CD4-positive, CD25-positive, alpha-beta regulatory T cell (primary cell): ENCODE results near the gene LMLN. TPM values are rescaled to one million over a fixed set of nuclear protein-coding genes. Genes with fewer than 3 reads are reported as not detected.
"Not testable (repeated sequence)": the region's sequence is repeated elsewhere in the genome, so short reads cannot be mapped to it uniquely, and the experiment has no call there.

ENCODE experiments used
- ATAC-seq, 2 donors: fragments of 150-1000 bp; cut with Tn5 transposase; one replicate each; pipeline ENCODE4 v1.10.0; 2021; ENCODE audit warnings: low read depth in 2 of 2, moderate number of reproducible peaks in 2 of 2, moderate library complexity in 1 of 2
- DNase-seq, 3 donors: peaks; one replicate each; pipeline versions ENCODE4 v3.0.0 to v3.0.0-alpha.2; 2012 to 2022; ENCODE audit warnings: mixed read lengths in 1 of 3
- H3K27ac ChIP-seq: one replicate; pipeline ENCODE4 v1.7.0; 2013; ENCODE audit warnings: mild to moderate bottlenecking, low read length; ENCODE audit not compliant: insufficient read depth, poor library complexity, severe bottlenecking
- H3K27me3 ChIP-seq: one replicate; pipeline ENCODE4 v1.7.0; 2013; ENCODE audit warnings: low read length; ENCODE audit not compliant: control insufficient read depth, insufficient read depth
- H3K36me3 ChIP-seq: one replicate; pipeline ENCODE4 v1.7.0; 2013; ENCODE audit warnings: mild to moderate bottlenecking, low read length, moderate library complexity; ENCODE audit not compliant: control insufficient read depth, insufficient read depth
- H3K4me1 ChIP-seq: 2 replicates; pipeline ENCODE4 v1.7.0; 2013; ENCODE audit warnings: mild to moderate bottlenecking, low read length; ENCODE audit not compliant: insufficient read depth, control insufficient read depth, poor library complexity, severe bottlenecking
- H3K4me3 ChIP-seq: one replicate; pipeline ENCODE4 v1.7.0; 2013; ENCODE audit warnings: low read depth, mild to moderate bottlenecking, low read length, moderate library complexity
- H3K9me3 ChIP-seq, 2 experiments: 1 replicate in 1 of 2; 2 replicates in 1 of 2; pipeline ENCODE4 v1.7.0; 2013; ENCODE audit warnings: low read length in 2 of 2, mild to moderate bottlenecking in 1 of 2, moderate library complexity in 1 of 2; ENCODE audit not compliant: control insufficient read depth in 2 of 2
- H3K27ac Mint-ChIP-seq, 3 donors: one replicate each; pipeline ENCODE4 v1.8.0; 2020 to 2022; ENCODE audit warnings: mild to moderate bottlenecking in 3 of 3, mixed read lengths in 3 of 3, moderate library complexity in 2 of 3
- H3K27me3 Mint-ChIP-seq: one replicate; pipeline ENCODE4 v1.8.0; 2022; ENCODE audit warnings: mild to moderate bottlenecking, mixed read lengths
- H3K36me3 Mint-ChIP-seq: one replicate; pipeline ENCODE4 v1.8.0; 2020; ENCODE audit warnings: mixed read lengths
- H3K4me1 Mint-ChIP-seq, 4 donors: one replicate each; pipeline ENCODE4 v1.8.0; 2020 to 2022; ENCODE audit warnings: mixed read lengths in 4 of 4, mild to moderate bottlenecking in 1 of 4
- H3K4me3 Mint-ChIP-seq, 4 donors: one replicate each; pipeline ENCODE4 v1.8.0; 2020 to 2022; ENCODE audit warnings: mild to moderate bottlenecking in 4 of 4, mixed read lengths in 4 of 4, moderate library complexity in 3 of 4
- H3K9me3 Mint-ChIP-seq, 7 donors: one replicate each; pipeline ENCODE4 v1.8.0; 2020 to 2022; ENCODE audit warnings: mixed read lengths in 7 of 7, mild to moderate bottlenecking in 3 of 7, moderate library complexity in 2 of 7
- polyA plus RNA-seq, 4 donors: library from polyadenylated mRNA; unstranded; fragments of 300-500 nt; fragmentation: Illumina TruSeq; gene quantifications; one replicate each; pipeline ENCODE4 v1.2.3, GENCODE V29; 2021
- total RNA-seq: library from RNA; stranded (reverse); gene quantifications from one replicate; pipeline ENCODE4 v1.2.3, GENCODE V29; 2022

LMLN gene
- total and polyA plus RNA-seq, 5 donors from 2014 or later, result 0.57 to 2.5 (median 1.8) TPM

DNA sequence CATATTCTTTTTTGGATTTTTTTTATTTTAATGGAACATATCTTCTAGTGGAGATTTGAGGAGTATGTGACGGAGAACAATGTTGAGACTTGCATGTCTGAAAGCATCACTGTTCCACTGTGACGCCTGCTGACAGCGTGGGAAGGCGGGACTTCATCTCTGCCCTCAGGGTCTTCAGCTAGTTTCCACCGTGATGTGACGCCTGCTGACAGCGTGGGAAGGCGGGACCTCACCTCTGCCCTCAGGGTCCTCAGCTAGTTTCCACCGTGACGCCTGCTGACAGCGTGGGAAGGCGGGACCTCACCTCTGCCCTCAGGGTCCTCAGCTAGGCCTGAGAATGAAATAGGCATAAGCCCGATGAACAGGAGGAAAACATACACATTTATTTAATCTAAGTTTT lies 70.7 kb downstream of the LMLN start:
- H3K4me1 Mint-ChIP-seq, result no peaks in the 10 kb centered on the region
- no peak for ATAC-seq

DNA sequence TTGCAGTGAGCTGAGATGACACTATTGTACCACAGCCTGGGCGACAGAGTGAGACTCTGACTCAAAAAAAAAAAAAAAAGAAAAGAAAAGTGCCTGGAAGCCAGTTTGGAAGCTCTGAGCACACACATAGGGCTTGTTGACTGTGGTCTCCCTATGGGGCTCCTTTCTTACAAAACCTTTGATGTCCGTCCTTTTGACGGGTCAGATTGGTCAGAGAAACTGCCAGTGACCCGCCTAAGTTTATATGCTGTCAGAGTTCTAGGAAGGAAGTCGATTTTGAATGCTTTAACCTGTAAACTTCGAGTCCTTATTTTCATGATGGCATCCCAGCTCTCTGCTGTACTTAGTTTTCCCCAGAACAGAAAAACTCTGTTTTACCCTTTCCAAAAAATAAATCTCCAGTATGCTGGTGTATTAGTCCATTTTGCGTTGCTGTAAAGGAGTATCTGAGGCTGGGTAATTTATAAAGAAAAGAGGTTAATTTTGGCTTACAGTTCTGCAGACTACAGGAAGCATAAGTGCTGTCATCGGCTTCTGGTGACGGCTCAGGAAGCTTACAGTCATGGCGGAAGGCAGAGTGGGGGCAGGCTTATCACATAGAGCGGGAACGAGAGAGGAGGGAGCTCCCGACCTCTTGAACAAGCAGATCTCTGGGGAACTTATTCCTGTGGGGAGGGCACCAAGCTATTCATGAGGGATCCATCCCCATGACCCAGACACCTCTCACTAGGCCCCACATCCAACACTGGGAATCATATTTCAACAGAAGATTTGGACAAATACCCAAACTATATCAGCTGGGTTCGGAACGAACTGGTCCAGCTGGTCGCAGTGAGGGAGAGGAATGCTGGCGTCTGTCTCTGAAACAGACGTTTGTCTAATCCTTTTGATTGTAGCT lies 72.3 kb downstream of the LMLN start:
- DNase-seq (no peak), ATAC-seq (no peak)
- no peaks in the 10 kb centered on the region for H3K4me1 ChIP-seq
- H3K4me3 Mint-ChIP-seq, result no peak overlapping the region
- H3K36me3 ChIP-seq, result no peaks in the 10 kb centered on the region
- H3K27ac Mint-ChIP-seq, result no peak overlapping the region
- H3K27me3 Mint-ChIP-seq, result no peaks in the 10 kb centered on the region
- H3K27me3 ChIP-seq, result no peaks in the 10 kb centered on the region
- H3K9me3 Mint-ChIP-seq, result no peaks in the 10 kb centered on the region
- H3K36me3 Mint-ChIP-seq, result peaks cover 7% of the 10 kb centered on the region
- H3K4me3 ChIP-seq, result no peak overlapping the region
- H3K4me1 Mint-ChIP-seq, result no peaks in the 10 kb centered on the region
- H3K27ac ChIP-seq, result no peak overlapping the region
- no peaks in the 10 kb centered on the region for H3K9me3 ChIP-seq

More for the DNA sequence above, 70.7 kb downstream of the LMLN start:
- Mint-ChIP-seq H3K36me3 (peaks cover 16% of the 10 kb centered on the region), H3K27ac (no peak overlapping the region), H3K27me3 (no peaks in the 10 kb centered on the region), H3K9me3 (no peaks in the 10 kb centered on the region), H3K4me3 (no peak overlapping the region)
- no peak for DNase-seq
- Histone ChIP-seq H3K4me3 (no peak overlapping the region), H3K27me3 (no peaks in the 10 kb centered on the region), H3K9me3 (no peaks in the 10 kb centered on the region), H3K36me3 (no peaks in the 10 kb centered on the region), H3K27ac (no peak overlapping the region), H3K4me1 (no peaks in the 10 kb centered on the region)

- Histone ChIP-seq H3K4me3 (no peak overlapping the region), H3K9me3 (no peaks in the 10 kb centered on the region), H3K27ac (no peak overlapping the region), H3K27me3 (no peaks in the 10 kb centered on the region), H3K4me1 (no peaks in the 10 kb centered on the region), H3K36me3 (no peaks in the 10 kb centered on the region)
- ATAC-seq (no peak), DNase-seq (no peak)
- no peaks in the 10 kb centered on the region for H3K27me3 Mint-ChIP-seq
- H3K9me3 Mint-ChIP-seq, result peaks cover 0 to 6% (median 0%) of the 10 kb centered on the region in 7 donors
- no peak overlapping the region for H3K27ac Mint-ChIP-seq
- peaks cover 0 to 2% (median 0%) of the 10 kb centered on the region in 4 donors for H3K4me1 Mint-ChIP-seq
- H3K36me3 Mint-ChIP-seq, result peaks cover 16% of the 10 kb centered on the region
- no peak overlapping the region for H3K4me3 Mint-ChIP-seq
Measured at GRCh38 chr3:198043119-198043518, 83.1 kb downstream of the LMLN start.

DNA sequence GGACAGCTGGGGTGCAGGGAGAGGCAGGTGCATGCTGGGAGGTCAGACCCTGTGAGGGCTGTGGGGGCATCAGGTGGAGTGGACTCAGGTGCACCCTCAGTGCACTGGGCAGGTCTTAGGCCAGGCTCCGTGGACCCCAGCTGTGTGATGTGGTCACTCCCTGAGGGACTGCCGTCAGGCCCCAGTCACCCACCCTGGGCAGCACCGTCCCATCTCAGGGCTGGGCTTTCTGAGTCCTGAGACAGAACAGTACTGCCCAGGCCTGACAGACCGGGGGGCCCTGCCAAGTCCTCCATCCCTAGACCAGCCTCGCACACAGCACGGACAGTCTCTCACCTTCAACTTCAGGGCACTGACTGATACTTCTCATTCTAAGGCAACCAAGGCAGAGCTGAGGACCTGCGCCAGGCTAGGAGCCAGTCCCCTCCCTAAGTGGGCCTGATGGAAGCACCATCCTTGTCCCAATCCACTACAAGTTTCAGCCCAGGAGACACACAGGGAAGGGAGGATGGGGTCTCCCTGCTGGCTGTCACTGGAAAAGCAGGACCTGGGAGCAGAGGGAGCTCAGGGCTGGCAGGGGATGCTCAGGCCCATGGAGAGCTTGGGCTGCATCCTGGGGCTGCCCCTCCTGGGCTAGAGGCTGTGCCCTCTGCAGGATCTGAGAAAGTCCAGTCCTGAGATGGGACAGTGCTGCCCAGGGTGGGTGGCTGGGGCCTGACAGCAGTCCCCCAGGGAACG lies 86.3 kb downstream of the LMLN start:
- Histone ChIP-seq H3K36me3 (no peaks in the 10 kb centered on the region), H3K27me3 (no peaks in the 10 kb centered on the region), H3K4me3 (no peak overlapping the region), H3K9me3 (no peaks in the 10 kb centered on the region), H3K27ac (no peak overlapping the region), H3K4me1 (no peaks in the 10 kb centered on the region)
- Mint-ChIP-seq H3K9me3 (peaks cover 0 to 2% (median 0%) of the 10 kb centered on the region in 7 donors), H3K4me1 (peaks cover 0 to 2% (median 0%) of the 10 kb centered on the region in 4 donors), H3K27me3 (no peaks in the 10 kb centered on the region), H3K4me3 (no peak overlapping the region), H3K27ac (no peak overlapping the region), H3K36me3 (no peaks in the 10 kb centered on the region)
- no peak for DNase-seq
- ATAC-seq, result no peak

- H3K4me1 ChIP-seq, result no peaks in the 10 kb centered on the region
- no peak overlapping the region for H3K4me3 ChIP-seq
- peaks cover 0 to 2% (median 0%) of the 10 kb centered on the region in 4 donors for H3K4me1 Mint-ChIP-seq
- peak overlapping the region in 1 of 3 donors; percentile 1 for H3K27ac Mint-ChIP-seq
- H3K9me3 Mint-ChIP-seq, result peaks cover 0 to 2% (median 0%) of the 10 kb centered on the region in 7 donors
- H3K4me3 Mint-ChIP-seq, result no peak overlapping the region
- H3K9me3 ChIP-seq, result no peaks in the 10 kb centered on the region
- no peak overlapping the region for H3K27ac ChIP-seq
- no peaks in the 10 kb centered on the region for H3K36me3 ChIP-seq
- DNase-seq, result no peak
- no peaks in the 10 kb centered on the region for H3K36me3 Mint-ChIP-seq
- peaks cover 5% of the 10 kb centered on the region for H3K27me3 Mint-ChIP-seq
- no peaks in the 10 kb centered on the region for H3K27me3 ChIP-seq
- ATAC-seq, result no peak
Measured at GRCh38 chr3:198048445-198048844, 88.4 kb downstream of the LMLN start.

DNA sequence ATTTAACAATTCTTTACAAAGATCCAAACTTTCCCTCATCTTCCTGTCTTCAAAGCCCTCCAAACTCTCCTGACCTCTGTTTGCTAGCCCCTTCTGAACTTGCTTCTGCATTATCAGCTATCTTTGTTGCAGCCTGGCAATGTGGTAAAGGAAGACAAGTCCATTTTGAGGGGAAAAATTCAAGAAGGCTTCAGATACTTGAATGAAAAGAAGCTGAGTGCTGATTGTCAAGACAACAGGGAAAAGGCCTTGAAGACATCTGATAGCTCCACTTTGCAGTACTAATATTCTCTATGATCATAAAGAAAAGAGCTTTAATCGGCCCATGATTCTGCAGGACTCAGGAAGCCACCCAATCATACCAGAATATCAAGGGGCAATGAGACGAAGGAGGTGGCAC lies 91.8 kb downstream of the LMLN start:
- Histone ChIP-seq H3K36me3 (no peaks in the 10 kb centered on the region), H3K4me1 (no peaks in the 10 kb centered on the region), H3K27me3 (no peaks in the 10 kb centered on the region), H3K27ac (no peak overlapping the region), H3K9me3 (no peaks in the 10 kb centered on the region), H3K4me3 (no peak overlapping the region)
- Mint-ChIP-seq H3K4me3 (no peak overlapping the region), H3K4me1 (peaks cover 0 to 2% (median 0%) of the 10 kb centered on the region in 4 donors), H3K36me3 (no peaks in the 10 kb centered on the region), H3K27ac (no peak overlapping the region), H3K27me3 (peaks cover 9% of the 10 kb centered on the region), H3K9me3 (peaks cover 0 to 2% (median 0%) of the 10 kb centered on the region in 7 donors)
- ATAC-seq (no peak), DNase-seq (no peak)

- not testable (repeated sequence) for H3K9me3 Mint-ChIP-seq, H3K27ac Mint-ChIP-seq, H3K36me3 Mint-ChIP-seq, DNase-seq, H3K27me3 Mint-ChIP-seq, H3K4me1 ChIP-seq, ATAC-seq, H3K36me3 ChIP-seq, H3K4me3 Mint-ChIP-seq, H3K27ac ChIP-seq, H3K4me3 ChIP-seq, H3K4me1 Mint-ChIP-seq, H3K27me3 ChIP-seq, H3K9me3 ChIP-seq
Measured at GRCh38 chr3:198053462-198053861, 93.4 kb downstream of the LMLN start.
